Hippocampal formation (tissue), 2 donors: ENCODE results near the gene PPARD.
"Not testable (repeated sequence)": the region's sequence is repeated elsewhere in the genome, so short reads cannot be mapped to it uniquely, and the experiment has no call there.

Experiments
- DNase-seq, 2 donors: peaks; one replicate each; lab custom pipeline; 2025; lab: John Stamatoyannopoulos, UW

PPARD gene

DNA sequence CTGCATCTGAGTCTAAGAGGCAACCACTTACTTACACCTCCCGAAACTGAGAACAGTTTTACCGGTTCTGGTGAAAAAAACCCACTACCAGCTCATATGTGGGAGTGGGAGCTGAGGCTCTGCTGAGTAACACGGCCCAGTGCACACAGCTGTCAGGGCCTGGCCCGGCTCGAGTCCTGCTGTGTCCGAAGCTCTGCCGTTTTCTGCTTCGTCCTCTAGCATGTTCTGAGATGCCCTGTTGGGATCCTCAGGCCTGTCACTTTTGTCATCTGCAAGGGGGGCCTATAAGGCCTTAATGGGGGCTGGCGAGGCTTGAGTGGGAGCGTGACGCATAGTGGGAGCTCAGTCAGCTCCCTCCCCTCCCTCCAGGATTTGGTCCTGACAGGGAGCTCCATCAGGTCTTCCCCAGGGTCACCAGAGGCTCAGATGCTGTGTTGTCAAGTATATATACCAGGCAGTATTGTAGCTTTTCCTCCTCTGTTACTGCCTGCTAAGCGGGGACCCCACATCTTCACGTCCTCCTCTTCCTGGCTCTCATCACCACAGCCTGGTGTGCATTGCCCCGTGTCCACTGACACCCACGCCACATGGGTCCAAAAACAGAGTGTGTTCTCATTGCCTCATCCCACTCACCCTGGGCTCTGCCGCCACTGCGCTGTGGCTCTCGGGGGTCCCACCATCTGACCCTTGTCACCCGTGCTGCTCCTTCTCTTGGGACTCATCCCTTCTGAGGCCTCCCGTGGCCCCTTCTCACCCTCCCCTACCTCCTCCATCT, 64.5 kb downstream of the PPARD start:
- DNase-seq = no peak

- DNase-seq = no peak
Observed at GRCh38 chr6:35409245-35409644, 66.9 kb downstream of the PPARD start.

GRCh38 chr6:35410131-35410530, 67.8 kb downstream of the PPARD start:
- DNase-seq = no peak

DNA sequence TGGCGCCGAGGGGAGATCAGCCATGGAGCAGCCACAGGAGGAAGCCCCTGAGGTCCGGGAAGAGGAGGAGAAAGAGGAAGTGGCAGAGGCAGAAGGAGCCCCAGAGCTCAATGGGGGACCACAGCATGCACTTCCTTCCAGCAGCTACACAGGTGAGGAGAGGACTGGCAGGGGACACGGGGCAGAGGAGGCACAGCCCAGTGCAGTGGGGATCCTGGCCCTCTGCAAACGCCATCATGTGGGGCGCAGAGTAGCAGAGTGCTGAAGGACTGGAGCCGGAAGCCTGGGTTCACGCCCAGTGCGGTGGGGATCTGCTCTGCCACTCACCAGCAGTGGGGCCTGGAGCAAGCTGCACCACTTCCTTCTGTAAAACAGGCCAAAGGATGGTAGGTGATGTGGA, 68.7 kb downstream of the PPARD start:
- DNase-seq = no peak

- no peak for DNase-seq
Observed at GRCh38 chr6:35412102-35412501, 69.7 kb downstream of the PPARD start.

GRCh38 chr6:35413911-35414310, 71.6 kb downstream of the PPARD start:
- DNase-seq = peak in 1 of 2 donors; percentile 9

DNA sequence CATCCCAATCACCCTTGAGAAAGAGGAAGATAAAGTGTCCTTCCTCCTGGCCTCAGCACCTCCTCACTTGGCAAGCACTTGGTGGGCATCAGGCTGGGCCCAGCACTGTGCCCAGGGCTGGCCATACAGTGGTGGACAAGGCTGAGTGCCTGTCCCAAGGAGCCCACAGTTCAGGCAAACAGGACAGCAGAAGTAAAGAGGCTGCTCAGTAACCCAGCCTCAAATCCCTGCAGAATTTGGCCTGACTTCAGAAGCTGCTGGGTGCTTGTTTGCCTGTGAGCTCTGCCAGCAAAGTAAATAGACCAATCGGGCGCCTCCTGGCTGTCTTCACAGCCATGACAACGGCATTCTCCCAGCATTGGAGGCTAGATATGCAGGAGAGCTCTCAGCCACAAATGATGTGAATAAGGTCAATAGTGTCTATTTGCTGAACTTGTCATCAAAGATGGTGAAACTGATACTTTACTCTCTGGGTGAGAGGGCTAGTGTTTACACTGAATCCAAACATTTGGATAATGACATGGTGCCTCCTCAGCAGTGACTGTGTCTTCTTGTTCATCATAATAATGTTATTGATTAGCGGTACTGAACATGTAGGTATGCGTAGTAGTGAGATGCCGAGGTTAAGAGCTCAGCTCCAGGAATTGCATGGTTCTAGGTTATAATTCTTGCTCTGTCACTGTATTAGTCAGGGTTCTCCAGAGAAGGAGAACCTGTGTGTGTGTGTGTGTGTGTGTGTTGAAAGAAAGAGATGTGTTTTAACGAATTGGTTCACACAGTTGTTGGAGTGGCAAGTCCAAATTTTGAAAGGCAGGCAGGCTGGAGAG, 72.9 kb downstream of the PPARD start:
- peak; percentile 83 to 93 for DNase-seq

- DNase-seq = peak; percentile 29 to 36
Observed at GRCh38 chr6:35417979-35418661, 75.8 kb downstream of the PPARD start.

DNA sequence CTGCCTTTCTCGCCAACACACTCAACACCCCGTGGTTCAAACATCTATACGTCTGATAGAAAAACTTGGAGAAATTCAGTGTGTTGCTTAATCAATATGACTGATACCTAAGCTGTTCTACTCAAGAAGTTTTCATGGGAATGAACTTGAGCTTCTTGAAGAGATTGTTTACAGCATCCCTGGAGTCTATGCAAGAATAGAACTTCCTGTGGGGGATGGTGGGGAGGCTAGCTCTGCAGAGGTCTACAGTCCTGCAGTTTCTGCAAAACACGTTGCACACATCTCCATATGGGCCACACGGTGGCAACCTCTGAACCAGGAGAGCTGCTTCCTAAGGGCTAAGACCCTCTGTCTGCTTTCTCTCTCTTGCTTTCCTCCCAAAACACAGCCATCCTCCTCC, 77.1 kb downstream of the PPARD start:
- DNase-seq = no peak

DNA sequence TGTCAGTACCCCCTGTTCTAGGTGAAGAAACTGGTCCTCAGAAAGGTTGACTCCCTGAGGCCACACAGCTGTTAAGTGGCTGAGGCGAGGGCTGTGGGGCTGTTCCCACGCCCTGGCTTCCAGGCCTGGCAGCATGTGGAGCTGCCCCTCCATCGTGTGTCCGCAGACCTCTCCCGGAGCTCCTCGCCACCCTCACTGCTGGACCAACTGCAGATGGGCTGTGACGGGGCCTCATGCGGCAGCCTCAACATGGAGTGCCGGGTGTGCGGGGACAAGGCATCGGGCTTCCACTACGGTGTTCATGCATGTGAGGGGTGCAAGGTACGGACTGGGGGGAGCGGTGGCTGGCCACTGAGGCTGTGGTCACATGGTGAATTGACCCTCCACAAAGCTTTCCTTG, 77.6 kb downstream of the PPARD start:
- no peak for DNase-seq

GRCh38 chr6:35425284-35425683, 82.9 kb downstream of the PPARD start:
- DNase-seq = no peak

DNA sequence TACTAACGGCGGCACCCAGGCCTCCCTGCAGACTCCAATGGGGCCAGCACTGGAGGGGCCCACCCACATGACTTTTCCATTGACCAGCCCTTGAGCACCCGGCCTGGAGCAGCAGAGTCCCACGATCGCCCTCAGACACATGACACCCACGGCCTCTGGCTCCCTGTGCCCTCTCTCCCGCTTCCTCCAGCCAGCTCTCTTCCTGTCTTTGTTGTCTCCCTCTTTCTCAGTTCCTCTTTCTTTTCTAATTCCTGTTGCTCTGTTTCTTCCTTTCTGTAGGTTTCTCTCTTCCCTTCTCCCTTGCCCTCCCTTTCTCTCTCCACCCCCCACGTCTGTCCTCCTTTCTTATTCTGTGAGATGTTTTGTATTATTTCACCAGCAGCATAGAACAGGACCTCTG, 83.7 kb downstream of the PPARD start:
- DNase-seq = no peak

DNA sequence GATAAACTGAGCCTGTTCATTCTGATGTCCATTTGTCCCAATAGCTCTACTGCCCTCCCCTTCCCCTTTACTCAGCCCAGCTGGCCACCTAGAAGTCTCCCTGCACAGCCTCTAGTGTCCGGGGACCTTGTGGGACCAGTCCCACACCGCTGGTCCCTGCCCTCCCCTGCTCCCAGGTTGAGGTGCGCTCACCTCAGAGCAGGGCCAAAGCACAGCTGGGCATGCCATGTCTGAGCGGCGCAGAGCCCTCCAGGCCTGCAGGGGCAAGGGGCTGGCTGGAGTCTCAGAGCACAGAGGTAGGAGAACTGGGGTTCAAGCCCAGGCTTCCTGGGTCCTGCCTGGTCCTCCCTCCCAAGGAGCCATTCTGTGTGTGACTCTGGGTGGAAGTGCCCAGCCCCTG, 85.1 kb downstream of the PPARD start:
- DNase-seq = no peak

DNA sequence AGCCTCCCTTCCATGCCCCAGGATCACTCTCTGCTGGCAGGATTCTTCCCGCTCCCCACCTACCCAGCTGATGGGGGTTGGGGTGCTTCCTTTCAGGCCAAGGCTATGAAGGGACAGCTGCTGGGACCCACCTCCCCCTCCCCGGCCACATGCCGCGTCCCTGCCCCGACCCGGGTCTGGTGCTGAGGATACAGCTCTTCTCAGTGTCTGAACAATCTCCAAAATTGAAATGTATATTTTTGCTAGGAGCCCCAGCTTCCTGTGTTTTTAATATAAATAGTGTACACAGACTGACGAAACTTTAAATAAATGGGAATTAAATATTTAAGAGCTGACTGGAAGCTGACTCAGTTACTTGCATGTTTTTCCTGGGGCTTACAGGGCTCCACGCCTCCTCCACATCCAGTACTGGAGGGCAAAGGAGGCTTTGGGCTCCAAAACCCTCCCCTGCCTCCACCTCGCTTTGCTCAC, 85.5 kb downstream of the PPARD start:
- DNase-seq = no peak

DNA sequence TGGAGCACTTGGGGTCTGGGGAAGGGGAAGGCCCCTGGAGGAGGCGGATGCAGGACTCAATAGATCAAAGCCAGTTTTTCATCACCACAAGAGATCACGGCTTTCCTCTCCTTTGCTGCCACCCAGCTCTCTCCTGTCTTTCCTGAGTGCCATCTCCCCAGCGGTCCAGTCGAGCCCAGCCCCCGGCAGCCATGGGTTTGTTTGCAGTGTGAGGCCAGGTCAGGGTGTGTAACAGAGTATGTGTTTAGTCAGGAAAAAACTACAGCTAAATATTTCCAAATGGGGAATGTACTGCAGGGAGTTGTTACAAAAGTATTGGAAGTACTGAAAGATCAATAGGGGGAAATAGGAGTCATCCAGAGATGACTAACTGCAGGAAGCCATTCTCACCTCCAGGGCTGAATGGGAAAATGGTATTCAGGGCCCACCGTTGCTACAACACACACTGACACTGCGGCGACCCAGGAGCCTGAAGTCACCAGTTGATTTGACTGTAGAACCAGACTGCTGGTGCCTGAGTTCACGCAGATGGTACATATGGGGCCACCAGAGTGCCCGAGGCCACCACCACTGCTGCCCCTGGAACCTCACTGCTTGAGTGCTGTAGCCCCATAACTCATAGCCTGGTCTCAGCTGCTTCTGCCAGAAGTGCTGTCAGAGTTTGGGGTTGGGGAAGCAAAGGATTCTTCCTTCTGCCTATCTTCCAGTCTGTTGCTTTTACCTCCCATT, 86.2 kb downstream of the PPARD start:
- DNase-seq = no peak

- no peak for DNase-seq
Observed at GRCh38 chr6:35429463-35429862, 87.1 kb downstream of the PPARD start.

- DNase-seq = no peak
Observed at GRCh38 chr6:35432291-35432690, 89.9 kb downstream of the PPARD start.

DNA sequence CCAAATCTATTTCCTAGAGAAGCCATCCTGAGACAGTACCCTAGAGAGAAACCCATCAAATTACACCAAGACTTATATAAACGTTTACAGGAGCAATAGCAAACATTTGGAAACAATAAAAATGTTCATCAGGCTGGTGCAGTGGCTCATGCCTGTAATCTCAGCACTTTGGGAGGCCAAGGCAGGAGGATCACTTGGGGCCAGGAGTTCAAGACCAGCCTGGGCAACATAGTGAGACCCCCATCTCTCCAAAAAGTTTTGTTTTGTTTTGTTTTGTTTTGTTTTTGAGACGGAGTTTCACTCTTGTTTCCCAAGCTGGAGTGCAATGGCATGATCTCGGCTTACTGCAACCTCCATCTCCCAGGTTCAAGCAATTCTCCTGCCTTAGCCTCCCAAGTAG, 90.3 kb downstream of the PPARD start:
- DNase-seq = not testable (repeated sequence)

DNA sequence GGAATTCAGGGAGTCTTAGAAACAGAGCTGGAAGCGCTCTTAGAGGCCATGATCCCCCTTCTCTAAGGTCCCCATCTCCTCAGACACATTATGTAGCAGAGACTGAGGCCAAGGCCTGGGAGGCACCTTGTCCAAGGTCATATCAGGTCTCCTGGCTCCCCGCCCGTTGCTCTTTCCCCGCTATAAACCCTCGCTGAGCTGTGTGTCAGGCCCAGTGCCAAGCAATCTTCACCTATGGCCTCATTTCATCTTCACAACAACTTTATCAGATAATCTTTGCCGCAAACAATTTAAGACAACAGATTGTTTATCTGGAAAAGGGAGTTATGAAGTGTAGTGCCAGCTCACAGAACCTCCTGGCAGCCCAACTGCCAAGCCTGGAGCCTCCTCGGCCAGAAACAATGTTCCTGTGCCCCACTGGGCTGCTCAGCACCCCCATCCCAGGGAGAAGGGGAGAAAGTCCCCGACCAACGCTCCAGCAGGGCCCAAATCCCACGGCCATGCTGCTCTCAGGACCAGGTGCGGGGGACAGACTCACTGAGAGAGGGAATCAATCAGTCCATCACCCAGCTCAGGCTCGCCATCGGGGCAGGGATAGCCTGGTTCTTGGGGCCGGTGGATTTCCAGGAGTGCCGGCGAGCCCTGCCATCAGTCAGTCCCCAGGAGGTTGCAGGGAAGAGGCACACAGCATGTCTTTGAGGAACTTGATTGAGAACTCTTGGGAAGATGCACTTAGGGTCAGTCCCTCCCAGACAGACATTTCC, 92.9 kb downstream of the PPARD start:
- no peak for DNase-seq

GRCh38 chr6:35436071-35436857, 93.9 kb downstream of the PPARD start:
- DNase-seq = no peak
